ENCODE results near the gene ANKRD10. TPM values are rescaled to one million over a fixed set of nuclear protein-coding genes. Genes with fewer than 3 reads are reported as not detected.

Gene ANKRD10
- total RNA-seq, 4 donors from 2014 or later, result 37.3 to 51.8 (median 46.9) TPM

- no peak overlapping the region for H3K4me3 ChIP-seq (ENCODE audit: low read depth, poor library complexity, severe bottlenecking)
- intact Hi-C loops (cut with DNase I; ENCODE audit: low total_unique reads), result no loop called here
- WGBS, 2 donors, result 91 to 95% methylated on average over 23 of the region's 23 CpGs
- peak in 1 of 2 donors; percentile 65 for DNase-seq (ENCODE audit: low spot score in 2 of 2)
- no peak for TF ChIP-seq POLR2A (IDR thresholded peaks at IDR 0.05)
- TF ChIP-seq CTCF (IDR thresholded peaks at IDR 0.05), result no peak
These were observed 22.8 kb upstream of the ANKRD10 start for GRCh38 chr13:110937511-110938285.

- no peak for TF ChIP-seq POLR2A (IDR thresholded peaks at IDR 0.05)
- no peak for TF ChIP-seq CTCF (IDR thresholded peaks at IDR 0.05)
- H3K4me3 ChIP-seq (ENCODE audit: low read depth, poor library complexity, severe bottlenecking), result no peak overlapping the region
- peak in 1 of 2 donors; percentile 60 for DNase-seq (ENCODE audit: low spot score in 2 of 2)
- WGBS, 2 donors, result 96 to 98% methylated on average over 23 of the region's 23 CpGs
- intact Hi-C loops (cut with DNase I; ENCODE audit: low total_unique reads), result no loop called here
These were observed 21.6 kb upstream of the ANKRD10 start for GRCh38 chr13:110936519-110936918.

GRCh38 chr13:110932588-110932987 lies 17.7 kb upstream of the ANKRD10 start:
- TF ChIP-seq CTCF (IDR thresholded peaks at IDR 0.05) (no peak), POLR2A (IDR thresholded peaks at IDR 0.05) (no peak)
- 89 to 93% methylated on average over 3 of the region's 3 CpGs for WGBS, 2 donors
- intact Hi-C loops (cut with DNase I; ENCODE audit: low total_unique reads), result no loop called here

GRCh38 chr13:110929104-110929777 lies 14.4 kb upstream of the ANKRD10 start:
- DNase-seq (ENCODE audit: low spot score in 2 of 2), result peak in 1 of 2 donors; percentile 57
- no peak for TF ChIP-seq POLR2A (IDR thresholded peaks at IDR 0.05)
- no peak overlapping the region for H3K4me3 ChIP-seq (ENCODE audit: low read depth, poor library complexity, severe bottlenecking)
- intact Hi-C loops (cut with DNase I; ENCODE audit: low total_unique reads), result no loop called here
- WGBS, 2 donors, result 74 to 87% methylated on average over 3 of the region's 3 CpGs

More at GRCh38 chr13:110932588-110932987, 17.7 kb upstream of the ANKRD10 start:
- no peak for DNase-seq (ENCODE audit: low spot score in 2 of 2)
- no peak overlapping the region for H3K4me3 ChIP-seq (ENCODE audit: low read depth, poor library complexity, severe bottlenecking)

GRCh38 chr13:110925023-110925612 lies 10.2 kb upstream of the ANKRD10 start:
- H3K4me3 ChIP-seq (ENCODE audit: low read depth, poor library complexity, severe bottlenecking), result no peak overlapping the region
- 78 to 85% methylated on average over 8 of the region's 8 CpGs for WGBS, 2 donors
- DNase-seq (ENCODE audit: low spot score in 2 of 2), result no peak
- intact Hi-C loops (cut with DNase I; ENCODE audit: low total_unique reads), result no loop called here
- TF ChIP-seq POLR2A (IDR thresholded peaks at IDR 0.05) (no peak), CTCF (IDR thresholded peaks at IDR 0.05) (no peak)

- H3K4me3 ChIP-seq (ENCODE audit: low read depth, poor library complexity, severe bottlenecking), result no peak overlapping the region
- WGBS, 2 donors, result 78% methylated on average over 4 of the region's 4 CpGs
- no peak for TF ChIP-seq CTCF (IDR thresholded peaks at IDR 0.05)
- TF ChIP-seq POLR2A (IDR thresholded peaks at IDR 0.05), result no peak
- DNase-seq (ENCODE audit: low spot score in 2 of 2), result no peak
- intact Hi-C loops (cut with DNase I; ENCODE audit: low total_unique reads), result loop anchor here (5.0 kb wide), 1 partner anchor 303 kb away; no protein-coding TSS in a partner anchor
These were observed 9.7 kb upstream of the ANKRD10 start for GRCh38 chr13:110924639-110924934.
